Astrocyte (in vitro differentiated cells and primary cell): ENCODE measurements around the gene HOXA10. TPM values are rescaled to one million over a fixed set of nuclear protein-coding genes. Genes with fewer than 3 reads are reported as not detected.

Experiments used
- DNase-seq: peaks from one replicate; pipeline ENCODE4 v3.0.0-alpha.2; 2010; ENCODE audit warnings: low read depth
- FAIRE-seq: peaks from 2 replicates; lab custom pipeline; 2011; peaks lifted over from hg19 to GRCh38; lab: Jason Lieb, UNC
- H2AFZ ChIP-seq: 2 replicates; pipeline ENCODE4 v1.6.0; 2012; ENCODE audit warnings: low read depth, low read length, inconsistent platforms
- H3K27ac ChIP-seq: 2 replicates; pipeline ENCODE4 v1.5.1; 2011; ENCODE audit warnings: low read depth, low read length, inconsistent platforms
- H3K27me3 ChIP-seq: 2 replicates; pipeline ENCODE4 v1.6.0; 2011; ENCODE audit warnings: low read length, inconsistent platforms; ENCODE audit not compliant: insufficient read depth
- H3K36me3 ChIP-seq: 2 replicates; pipeline ENCODE4 v1.5.1; 2011; ENCODE audit warnings: low read length, inconsistent platforms; ENCODE audit not compliant: insufficient read depth
- H3K4me1 ChIP-seq: 2 replicates; pipeline ENCODE4 v1.5.1; 2011; ENCODE audit warnings: low read length, inconsistent platforms; ENCODE audit not compliant: insufficient read depth
- H3K4me2 ChIP-seq: 2 replicates; pipeline ENCODE4 v1.6.0; 2012; ENCODE audit warnings: low read length, inconsistent platforms
- H3K4me3 ChIP-seq: 2 replicates; pipeline ENCODE4 v1.5.1; 2011; ENCODE audit warnings: low read depth, mild to moderate bottlenecking, low read length, inconsistent platforms; ENCODE audit not compliant: insufficient read depth
- H3K79me2 ChIP-seq: 2 replicates; pipeline ENCODE4 v1.6.0; 2012; ENCODE audit warnings: mild to moderate bottlenecking, low read length, inconsistent platforms; ENCODE audit not compliant: insufficient read depth
- H3K9ac ChIP-seq: 2 replicates; pipeline ENCODE4 v1.6.0; 2012; ENCODE audit warnings: mild to moderate bottlenecking, low read length, inconsistent platforms
- H3K9me3 ChIP-seq: 2 replicates; pipeline ENCODE4 v1.5.1; 2012; ENCODE audit warnings: low read depth, mild to moderate bottlenecking, low read length, inconsistent platforms; ENCODE audit not compliant: insufficient read depth
- H4K20me1 ChIP-seq: 2 replicates; pipeline ENCODE4 v1.6.0; 2012; ENCODE audit warnings: low read length, inconsistent platforms; ENCODE audit not compliant: insufficient read depth
- H3K27ac Mint-ChIP-seq: one replicate; pipeline ENCODE4 v1.8.0; 2021; ENCODE audit warnings: mild to moderate bottlenecking, mixed read lengths; ENCODE audit not compliant: unreplicated experiment
- H3K27me3 Mint-ChIP-seq: one replicate; pipeline ENCODE4 v1.8.0; 2021; ENCODE audit warnings: low read depth, mixed read lengths; ENCODE audit not compliant: unreplicated experiment
- H3K36me3 Mint-ChIP-seq: one replicate; pipeline ENCODE4 v1.8.0; 2021; ENCODE audit warnings: low read depth, mixed read lengths; ENCODE audit not compliant: unreplicated experiment
- H3K4me1 Mint-ChIP-seq: one replicate; pipeline ENCODE4 v1.8.0; 2021; ENCODE audit warnings: low read depth, mixed read lengths; ENCODE audit not compliant: unreplicated experiment
- H3K4me3 Mint-ChIP-seq: one replicate; pipeline ENCODE4 v1.8.0; 2021; ENCODE audit warnings: mild to moderate bottlenecking, moderate library complexity, mixed read lengths; ENCODE audit not compliant: unreplicated experiment
- H3K9me3 Mint-ChIP-seq: one replicate; pipeline ENCODE4 v1.8.0; 2021; ENCODE audit warnings: mild to moderate bottlenecking, mixed read lengths; ENCODE audit not compliant: unreplicated experiment
- CTCF ChIP-seq: IDR thresholded peaks from 2 replicates; pipeline ENCODE4 v1.5.1; 2011; ENCODE audit warnings: low read depth, mild to moderate bottlenecking, inconsistent platforms, low read length, moderate library complexity; ENCODE audit not compliant: insufficient read depth
- EZH2 ChIP-seq: IDR thresholded peaks from 2 replicates; pipeline ENCODE4 v1.6.1; 2012; ENCODE audit warnings: mild to moderate bottlenecking, low read length, inconsistent platforms; ENCODE audit not compliant: insufficient read depth
- microRNA-seq: library from miRNA; unstranded; fragments of <30 nt; microRNA quantifications from one replicate; pipeline ENCODE4 v1.2.0, GENCODE V29; 2020
- total RNA-seq: library from RNA; stranded (reverse); gene quantifications from 2 replicates; pipeline ENCODE4 v1.2.1, GENCODE V29; 2021

HOXA10 gene
- total RNA-seq, 1 donor from 2014 or later: not detected

GRCh38 chr7:27121684-27122076 lies 52.4 kb downstream of the HOXA10 start:
- Mint-ChIP-seq H3K27me3 (peaks cover 99% of the 10 kb centered on the region), H3K36me3 (peaks cover 2% of the 10 kb centered on the region), H3K27ac (no peak overlapping the region), H3K4me3 (no peak overlapping the region), H3K4me1 (peaks cover 2% of the 10 kb centered on the region), H3K9me3 (peaks cover 50% of the 10 kb centered on the region)
- Histone ChIP-seq H4K20me1 (no peaks in the 10 kb centered on the region), H3K36me3 (no peaks in the 10 kb centered on the region), H3K79me2 (peaks cover 43% of the 10 kb centered on the region), H3K9ac (peak overlapping the region; percentile 83), H3K4me3 (peak overlapping the region; percentile 60), H2AFZ (no peak overlapping the region), H3K9me3 (no peaks in the 10 kb centered on the region), H3K27ac (peak overlapping the region; percentile 84), H3K4me1 (peaks cover 11% of the 10 kb centered on the region), H3K4me2 (peak overlapping the region; percentile 83), H3K27me3 (peaks cover 68% of the 10 kb centered on the region)
- TF ChIP-seq CTCF (no peak), EZH2 (no peak)
- FAIRE-seq (no peak), DNase-seq (no peak)

Small RNA genes within 50 kb of the gene (microRNA-seq; reads per million reads assigned to microRNA genes)
- gene MIR196B: 2,850 reads per million, percentile 88 among the genes with 10 or more reads in this experiment

Other genes with a start within 250 kb of the HOXA10 start
- gene HOXA1, start 78.3 kb downstream of the HOXA10 start, total RNA-seq: 0.23 TPM in 1 of 2 replicates, not detected in the other
- not detected in 2 replicates for gene HOXA2, start 71.6 kb downstream of the HOXA10 start, total RNA-seq
- not detected in 2 replicates for gene HOXA4, start 43.6 kb downstream of the HOXA10 start, total RNA-seq
- not detected in 2 replicates for gene HOXA5, start 30.6 kb downstream of the HOXA10 start, total RNA-seq
- not detected in 2 replicates for gene HOXA6, start 26.5 kb downstream of the HOXA10 start, total RNA-seq
- gene HOXA3, start 21.7 kb downstream of the HOXA10 start, total RNA-seq: not detected in 2 replicates
- gene HOXA7, start 17.6 kb downstream of the HOXA10 start, total RNA-seq: not detected in 2 replicates
- gene HOXA9, start 8.8 kb downstream of the HOXA10 start, total RNA-seq: not detected in 2 replicates
- not detected in 2 replicates for gene HOXA11, start 10.9 kb upstream of the HOXA10 start, total RNA-seq
- not detected in 2 replicates for gene HOXA13, start 25.8 kb upstream of the HOXA10 start, total RNA-seq
- gene EVX1, start 68.5 kb upstream of the HOXA10 start, total RNA-seq: not detected in 2 replicates